ENCODE results near the gene RNGTT.

RNGTT gene

GRCh38 chr6:88761237-88762031, 202.0 kb downstream of the RNGTT start:
- no peaks in the 10 kb centered on the region for H3K9me3 ChIP-seq (ENCODE audit: insufficient read depth, low read depth, low read length)
- no peaks in the 10 kb centered on the region for H3K27me3 ChIP-seq (ENCODE audit: insufficient read depth, low read length, poor library complexity, severe bottlenecking)
- no peak overlapping the region for H3K4me2 ChIP-seq (ENCODE audit: low read depth, low read length, poor library complexity, severe bottlenecking)
- no peak overlapping the region for H3K9ac ChIP-seq (ENCODE audit: low read depth, low read length, poor library complexity, severe bottlenecking)
- H3K79me2 ChIP-seq (ENCODE audit: insufficient read depth, low read length) = no peaks in the 10 kb centered on the region
- TF ChIP-seq EZH2phosphoT487 (IDR thresholded peaks at IDR 0.05; ENCODE audit: borderline replicate concordance) = no peak
- TF ChIP-seq CTCF (conservative IDR thresholded peaks at IDR 0.05; ENCODE audit: low read length) = peak; percentile 46
- H3K4me1 ChIP-seq (ENCODE audit: insufficient read depth, low read length, poor library complexity, severe bottlenecking) = peaks cover 2% of the 10 kb centered on the region
- H3K4me3 ChIP-seq (ENCODE audit: low read length, poor library complexity, severe bottlenecking) = no peak overlapping the region
- H4K20me1 ChIP-seq (ENCODE audit: insufficient read depth, low read length, poor library complexity, severe bottlenecking) = no peaks in the 10 kb centered on the region
- no peaks in the 10 kb centered on the region for H3K9me2 ChIP-seq (replicated peaks; ENCODE audit: low read depth, low read length)
- H2AFZ ChIP-seq (ENCODE audit: low read length) = no peak overlapping the region
- H3F3A ChIP-seq (ENCODE audit: low read depth) = no peaks in the 10 kb centered on the region
- H3K36me3 ChIP-seq (ENCODE audit: insufficient read depth, low read length) = peaks cover 4% of the 10 kb centered on the region; the same call in 1 of the 2 replicates

- H2AFZ ChIP-seq (ENCODE audit: low read length) = no peak overlapping the region
- peaks cover 4% of the 10 kb centered on the region; the same call in 1 of the 2 replicates for H3K36me3 ChIP-seq (ENCODE audit: insufficient read depth, low read length)
- no peaks in the 10 kb centered on the region for H3K4me1 ChIP-seq (ENCODE audit: insufficient read depth, low read length, poor library complexity, severe bottlenecking)
- H4K20me1 ChIP-seq (ENCODE audit: insufficient read depth, low read length, poor library complexity, severe bottlenecking) = no peaks in the 10 kb centered on the region
- H3K4me2 ChIP-seq (ENCODE audit: low read depth, low read length, poor library complexity, severe bottlenecking) = no peak overlapping the region
- H3K9me3 ChIP-seq (ENCODE audit: insufficient read depth, low read depth, low read length) = 0 out of 2 replicates have a peak, but pooled peaks cover 2% of the 10 kb centered on the region
- H3K9me2 ChIP-seq (replicated peaks; ENCODE audit: low read depth, low read length) = no peaks in the 10 kb centered on the region
- H3K4me3 ChIP-seq (ENCODE audit: low read length, poor library complexity, severe bottlenecking) = no peak overlapping the region
- no peak overlapping the region for H3K9ac ChIP-seq (ENCODE audit: low read depth, low read length, poor library complexity, severe bottlenecking)
- TF ChIP-seq CTCF (conservative IDR thresholded peaks at IDR 0.05; ENCODE audit: low read length) = no peak
- TF ChIP-seq EZH2phosphoT487 (IDR thresholded peaks at IDR 0.05; ENCODE audit: borderline replicate concordance) = no peak
- no peaks in the 10 kb centered on the region for H3F3A ChIP-seq (ENCODE audit: low read depth)
- no peaks in the 10 kb centered on the region for H3K27me3 ChIP-seq (ENCODE audit: insufficient read depth, low read length, poor library complexity, severe bottlenecking)
- H3K79me2 ChIP-seq (ENCODE audit: insufficient read depth, low read length) = no peaks in the 10 kb centered on the region
These were observed 203.3 kb downstream of the RNGTT start for GRCh38 chr6:88760091-88760490.

- Histone ChIP-seq H3K4me3 (ENCODE audit: low read length, poor library complexity, severe bottlenecking) (no peak overlapping the region), H3K79me2 (ENCODE audit: insufficient read depth, low read length) (no peaks in the 10 kb centered on the region), H3K9me3 (ENCODE audit: insufficient read depth, low read depth, low read length) (0 out of 2 replicates have a peak, but pooled peaks cover 5% of the 10 kb centered on the region), H3F3A (ENCODE audit: low read depth) (no peaks in the 10 kb centered on the region), H2AFZ (ENCODE audit: low read length) (no peak overlapping the region), H3K36me3 (ENCODE audit: insufficient read depth, low read length) (no peaks in the 10 kb centered on the region; the same call in 1 of the 2 replicates), H3K9ac (ENCODE audit: low read depth, low read length, poor library complexity, severe bottlenecking) (no peak overlapping the region), H3K27me3 (ENCODE audit: insufficient read depth, low read length, poor library complexity, severe bottlenecking) (no peaks in the 10 kb centered on the region), H3K9me2 (replicated peaks; ENCODE audit: low read depth, low read length) (no peaks in the 10 kb centered on the region), H3K4me2 (ENCODE audit: low read depth, low read length, poor library complexity, severe bottlenecking) (no peak overlapping the region), H3K4me1 (ENCODE audit: insufficient read depth, low read length, poor library complexity, severe bottlenecking) (no peaks in the 10 kb centered on the region), H4K20me1 (ENCODE audit: insufficient read depth, low read length, poor library complexity, severe bottlenecking) (no peaks in the 10 kb centered on the region)
- TF ChIP-seq EZH2phosphoT487 (IDR thresholded peaks at IDR 0.05; ENCODE audit: borderline replicate concordance) = no peak
- TF ChIP-seq CTCF (conservative IDR thresholded peaks at IDR 0.05; ENCODE audit: low read length) = no peak
These were observed 212.5 kb downstream of the RNGTT start for GRCh38 chr6:88750936-88751335.

All from Loucy (cell line).